ENCODE results near the gene FBXL7. TPM values are rescaled to one million over a fixed set of nuclear protein-coding genes. Genes with fewer than 3 reads are reported as not detected.

Gene FBXL7
- total RNA-seq, 4 donors from 2014 or later = 2.1 to 25.6 (median 6.5) TPM

GRCh38 chr5:15737036-15737821, 237.2 kb downstream of the FBXL7 start:
- H3K36me3 ChIP-seq = no peaks in the 10 kb centered on the region
- H3K4me1 ChIP-seq = no peaks in the 10 kb centered on the region
- H3K9me3 ChIP-seq = no peaks in the 10 kb centered on the region
- H3K4me3 ChIP-seq = no peak overlapping the region
- DNase-seq = no peak
- no peaks in the 10 kb centered on the region for H3K27me3 ChIP-seq
- H3K27ac ChIP-seq = no peak overlapping the region
- TF ChIP-seq CTCF (IDR thresholded peaks at IDR 0.05) (no peak), POLR2A (IDR thresholded peaks at IDR 0.05) (no peak)

- Histone ChIP-seq H3K27me3 (no peaks in the 10 kb centered on the region), H3K4me3 (no peak overlapping the region)
- TF ChIP-seq POLR2A (IDR thresholded peaks at IDR 0.05) (no peak), CTCF (IDR thresholded peaks at IDR 0.05) (no peak)
Observed at GRCh38 chr5:15737871-15738664, 238.1 kb downstream of the FBXL7 start.

GRCh38 chr5:15740383-15740782, 240.4 kb downstream of the FBXL7 start:
- DNase-seq = no peak
- H3K4me3 ChIP-seq = no peak overlapping the region
- H3K4me1 ChIP-seq = no peaks in the 10 kb centered on the region
- no peaks in the 10 kb centered on the region for H3K36me3 ChIP-seq
- no peak for TF ChIP-seq CTCF (IDR thresholded peaks at IDR 0.05)
- TF ChIP-seq POLR2A (IDR thresholded peaks at IDR 0.05) = no peak
- no peaks in the 10 kb centered on the region for H3K9me3 ChIP-seq
- H3K27ac ChIP-seq = no peak overlapping the region
- H3K27me3 ChIP-seq = no peaks in the 10 kb centered on the region

More at GRCh38 chr5:15737871-15738664, 238.1 kb downstream of the FBXL7 start:
- DNase-seq = no peak
- Histone ChIP-seq H3K27ac (no peak overlapping the region), H3K36me3 (no peaks in the 10 kb centered on the region), H3K9me3 (no peaks in the 10 kb centered on the region), H3K4me1 (no peaks in the 10 kb centered on the region)

GRCh38 chr5:15741591-15741990, 241.6 kb downstream of the FBXL7 start:
- TF ChIP-seq CTCF (IDR thresholded peaks at IDR 0.05) (no peak), POLR2A (IDR thresholded peaks at IDR 0.05) (no peak)
- DNase-seq = no peak
- H3K9me3 ChIP-seq = no peaks in the 10 kb centered on the region
- H3K27ac ChIP-seq = no peak overlapping the region
- H3K27me3 ChIP-seq = no peaks in the 10 kb centered on the region
- no peaks in the 10 kb centered on the region for H3K36me3 ChIP-seq
- H3K4me3 ChIP-seq = no peak overlapping the region
- no peaks in the 10 kb centered on the region for H3K4me1 ChIP-seq

GRCh38 chr5:15746833-15747232, 246.9 kb downstream of the FBXL7 start:
- no peak for TF ChIP-seq POLR2A (IDR thresholded peaks at IDR 0.05)
- TF ChIP-seq CTCF (IDR thresholded peaks at IDR 0.05) = no peak
- Histone ChIP-seq H3K9me3 (no peaks in the 10 kb centered on the region), H3K27ac (no peak overlapping the region)

More at GRCh38 chr5:15746833-15747232, 246.9 kb downstream of the FBXL7 start:
- no peak for DNase-seq
- H3K4me1 ChIP-seq = no peaks in the 10 kb centered on the region
- H3K4me3 ChIP-seq = no peak overlapping the region
- H3K36me3 ChIP-seq = no peaks in the 10 kb centered on the region
- no peaks in the 10 kb centered on the region for H3K27me3 ChIP-seq
